ENCODE measurements around the gene DENND5A. TPM values are rescaled to one million over a fixed set of nuclear protein-coding genes. Genes with fewer than 3 reads are reported as not detected.

DENND5A gene
- total RNA-seq, 1 experiment from 2014 or later, result 136 TPM

DNA sequence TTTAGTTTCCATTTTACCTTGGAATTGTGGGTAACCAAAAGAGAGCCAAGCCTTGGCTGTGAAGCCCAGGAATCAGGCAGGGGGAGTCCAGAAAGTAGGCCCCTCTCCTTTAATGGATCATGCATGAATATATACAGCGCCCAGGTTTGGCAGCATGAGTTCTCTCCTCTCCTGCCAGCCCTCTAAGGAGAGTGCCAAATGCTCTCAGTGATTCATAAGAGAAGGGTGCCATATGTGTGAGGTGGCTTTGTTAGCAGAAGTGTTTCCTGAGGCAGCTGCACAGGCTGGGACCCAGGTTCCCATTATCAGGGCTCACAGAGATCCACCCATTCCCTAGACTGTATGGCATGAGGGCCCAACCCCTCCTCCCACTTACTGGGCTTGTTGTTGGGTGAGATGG is 121.4 kb downstream of the DENND5A start:
- DNase-seq (ENCODE audit: low read depth, low spot score) (no peak), ATAC-seq (no peak)
- H3K4me3 ChIP-seq (ENCODE audit: low read depth in 2 of 2, low read length in 2 of 2), result no peak overlapping the region
- POLR2A ChIA-PET, result no interaction called here
- no peak overlapping the region for H3K27ac ChIP-seq (ENCODE audit: low read length)
- peaks cover 56% of the 10 kb centered on the region for H3K36me3 ChIP-seq (ENCODE audit: control insufficient read depth, insufficient read depth, low read length)
- intact Hi-C loops (cut with micrococcal nuclease; ENCODE audit: unreplicated experiment), result no loop called here
- TF ChIP-seq, protein P1, sequence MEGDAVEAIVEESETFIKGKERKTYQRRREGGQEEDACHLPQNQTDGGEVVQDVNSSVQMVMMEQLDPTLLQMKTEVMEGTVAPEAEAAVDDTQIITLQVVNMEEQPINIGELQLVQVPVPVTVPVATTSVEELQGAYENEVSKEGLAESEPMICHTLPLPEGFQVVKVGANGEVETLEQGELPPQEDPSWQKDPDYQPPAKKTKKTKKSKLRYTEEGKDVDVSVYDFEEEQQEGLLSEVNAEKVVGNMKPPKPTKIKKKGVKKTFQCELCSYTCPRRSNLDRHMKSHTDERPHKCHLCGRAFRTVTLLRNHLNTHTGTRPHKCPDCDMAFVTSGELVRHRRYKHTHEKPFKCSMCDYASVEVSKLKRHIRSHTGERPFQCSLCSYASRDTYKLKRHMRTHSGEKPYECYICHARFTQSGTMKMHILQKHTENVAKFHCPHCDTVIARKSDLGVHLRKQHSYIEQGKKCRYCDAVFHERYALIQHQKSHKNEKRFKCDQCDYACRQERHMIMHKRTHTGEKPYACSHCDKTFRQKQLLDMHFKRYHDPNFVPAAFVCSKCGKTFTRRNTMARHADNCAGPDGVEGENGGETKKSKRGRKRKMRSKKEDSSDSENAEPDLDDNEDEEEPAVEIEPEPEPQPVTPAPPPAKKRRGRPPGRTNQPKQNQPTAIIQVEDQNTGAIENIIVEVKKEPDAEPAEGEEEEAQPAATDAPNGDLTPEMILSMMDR (IDR thresholded peaks at IDR 0.05), result no peak
- no peak for TF ChIP-seq TCF7L2 (IDR thresholded peaks at IDR 0.05; ENCODE audit: low read depth, low read length)
- no peak for TF ChIP-seq SIN3A (IDR thresholded peaks at IDR 0.05; ENCODE audit: borderline replicate concordance, insufficient read depth, low read depth, low read length)
- TF ChIP-seq, protein P2, sequence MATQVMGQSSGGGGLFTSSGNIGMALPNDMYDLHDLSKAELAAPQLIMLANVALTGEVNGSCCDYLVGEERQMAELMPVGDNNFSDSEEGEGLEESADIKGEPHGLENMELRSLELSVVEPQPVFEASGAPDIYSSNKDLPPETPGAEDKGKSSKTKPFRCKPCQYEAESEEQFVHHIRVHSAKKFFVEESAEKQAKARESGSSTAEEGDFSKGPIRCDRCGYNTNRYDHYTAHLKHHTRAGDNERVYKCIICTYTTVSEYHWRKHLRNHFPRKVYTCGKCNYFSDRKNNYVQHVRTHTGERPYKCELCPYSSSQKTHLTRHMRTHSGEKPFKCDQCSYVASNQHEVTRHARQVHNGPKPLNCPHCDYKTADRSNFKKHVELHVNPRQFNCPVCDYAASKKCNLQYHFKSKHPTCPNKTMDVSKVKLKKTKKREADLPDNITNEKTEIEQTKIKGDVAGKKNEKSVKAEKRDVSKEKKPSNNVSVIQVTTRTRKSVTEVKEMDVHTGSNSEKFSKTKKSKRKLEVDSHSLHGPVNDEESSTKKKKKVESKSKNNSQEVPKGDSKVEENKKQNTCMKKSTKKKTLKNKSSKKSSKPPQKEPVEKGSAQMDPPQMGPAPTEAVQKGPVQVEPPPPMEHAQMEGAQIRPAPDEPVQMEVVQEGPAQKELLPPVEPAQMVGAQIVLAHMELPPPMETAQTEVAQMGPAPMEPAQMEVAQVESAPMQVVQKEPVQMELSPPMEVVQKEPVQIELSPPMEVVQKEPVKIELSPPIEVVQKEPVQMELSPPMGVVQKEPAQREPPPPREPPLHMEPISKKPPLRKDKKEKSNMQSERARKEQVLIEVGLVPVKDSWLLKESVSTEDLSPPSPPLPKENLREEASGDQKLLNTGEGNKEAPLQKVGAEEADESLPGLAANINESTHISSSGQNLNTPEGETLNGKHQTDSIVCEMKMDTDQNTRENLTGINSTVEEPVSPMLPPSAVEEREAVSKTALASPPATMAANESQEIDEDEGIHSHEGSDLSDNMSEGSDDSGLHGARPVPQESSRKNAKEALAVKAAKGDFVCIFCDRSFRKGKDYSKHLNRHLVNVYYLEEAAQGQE (IDR thresholded peaks at IDR 0.05; ENCODE audit: insufficient read depth in 1 of 2, low read depth in 2 of 2, low read length in 1 of 2), result no peak
- no peak for TF ChIP-seq POLR2AphosphoS5 (IDR thresholded peaks at IDR 0.05; ENCODE audit: low read depth, low read length)
- in situ Hi-C loops (cut with HindIII; ENCODE audit: low pct_unique_long_range_greater_than_20kb, low sequenced_read_pairs), result no loop called here
- no TSS peak for BruUV-seq (replicated peaks)
- CTCF ChIA-PET, result no interaction called here
- H3K27me3 ChIP-seq (ENCODE audit: control insufficient read depth, insufficient read depth, low read length), result no peaks in the 10 kb centered on the region
- peaks cover 23% of the 10 kb centered on the region for H3K4me1 ChIP-seq (ENCODE audit: control insufficient read depth, insufficient read depth, low read length)
- H3K9me3 ChIP-seq (ENCODE audit: control insufficient read depth, insufficient read depth, low read depth, low read length), result no peaks in the 10 kb centered on the region

DNA sequence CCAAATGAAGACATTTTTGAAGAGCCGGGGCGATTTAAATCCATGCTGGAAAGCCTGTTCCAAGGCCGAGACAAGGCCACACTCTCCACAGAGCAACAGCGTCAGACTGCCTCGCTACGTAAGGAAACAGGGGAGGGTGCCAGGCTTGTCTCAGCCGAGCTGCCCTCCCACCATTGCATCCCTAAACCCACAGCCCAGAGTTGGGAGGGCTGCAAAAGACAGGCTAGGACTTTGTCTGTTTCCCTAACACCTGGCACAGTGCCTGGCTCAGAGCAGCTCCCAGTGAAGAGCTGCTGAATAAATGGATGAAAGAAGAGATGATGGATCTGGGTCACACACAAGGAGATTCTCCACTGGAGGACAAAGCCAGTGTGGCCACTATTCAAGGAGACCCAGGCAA is 122.4 kb downstream of the DENND5A start:
- in situ Hi-C loops (cut with HindIII; ENCODE audit: low pct_unique_long_range_greater_than_20kb, low sequenced_read_pairs) (no loop called here), intact Hi-C loops (cut with micrococcal nuclease; ENCODE audit: unreplicated experiment) (no loop called here)
- peaks cover 33% of the 10 kb centered on the region for H3K4me1 ChIP-seq (ENCODE audit: control insufficient read depth, insufficient read depth, low read length)
- H3K4me3 ChIP-seq (ENCODE audit: low read depth in 2 of 2, low read length in 2 of 2), result no peak overlapping the region
- POLR2A ChIA-PET, result interaction anchor here (0.6 kb wide), 1 partner anchor 178 kb away, joined by 4 read pairs; no protein-coding TSS in a partner anchor
- no TSS peak for BruUV-seq (replicated peaks)
- DNase-seq (ENCODE audit: low read depth, low spot score) (no peak), ATAC-seq (no peak)
- no peaks in the 10 kb centered on the region for H3K9me3 ChIP-seq (ENCODE audit: control insufficient read depth, insufficient read depth, low read depth, low read length)
- H3K27ac ChIP-seq (ENCODE audit: low read length), result no peak overlapping the region
- H3K27me3 ChIP-seq (ENCODE audit: control insufficient read depth, insufficient read depth, low read length), result no peaks in the 10 kb centered on the region
- peaks cover 48% of the 10 kb centered on the region for H3K36me3 ChIP-seq (ENCODE audit: control insufficient read depth, insufficient read depth, low read length)
- CTCF ChIA-PET, result no interaction called here
- TF ChIP-seq POLR2AphosphoS5 (IDR thresholded peaks at IDR 0.05; ENCODE audit: low read depth, low read length) (no peak), TCF7L2 (IDR thresholded peaks at IDR 0.05; ENCODE audit: low read depth, low read length) (no peak), SIN3A (IDR thresholded peaks at IDR 0.05; ENCODE audit: borderline replicate concordance, insufficient read depth, low read depth, low read length) (no peak)
- TF ChIP-seq, protein P2 (IDR thresholded peaks at IDR 0.05; ENCODE audit: insufficient read depth in 1 of 2, low read depth in 2 of 2, low read length in 1 of 2), result no peak
- TF ChIP-seq, protein P1 (IDR thresholded peaks at IDR 0.05), result no peak

Data from Panc1 (cell line).